Hematopoietic multipotent progenitor cell treated with erythropoietin and hydrocortisone succinate and interleukin-3 and kit ligand, for 4 days (in vitro differentiated cells): ENCODE measurements around the gene EML1.

Experiments
- DNase-seq: peaks from one replicate; pipeline ENCODE4 v3.0.0-alpha.2; 2015

Gene EML1

GRCh38 chr14:99876406-99876805, 83.2 kb downstream of the EML1 start:
- no peak for DNase-seq

GRCh38 chr14:99878563-99878962, 85.3 kb downstream of the EML1 start:
- DNase-seq, result no peak

GRCh38 chr14:99879401-99880295, 86.4 kb downstream of the EML1 start:
- no peak for DNase-seq

- DNase-seq, result no peak
Measured at GRCh38 chr14:99880651-99881420, 87.6 kb downstream of the EML1 start.

- no peak for DNase-seq
Measured at GRCh38 chr14:99883866-99884650, 90.8 kb downstream of the EML1 start.

- DNase-seq, result peak; percentile 81
Measured at GRCh38 chr14:99884834-99885648, 91.8 kb downstream of the EML1 start.

GRCh38 chr14:99885649-99885958, 92.4 kb downstream of the EML1 start:
- no peak for DNase-seq

- no peak for DNase-seq
Measured at GRCh38 chr14:99887407-99887806, 94.2 kb downstream of the EML1 start.

GRCh38 chr14:99888149-99888548, 94.9 kb downstream of the EML1 start:
- DNase-seq, result no peak

- no peak for DNase-seq
Measured at GRCh38 chr14:99889268-99889667, 96.1 kb downstream of the EML1 start.

- DNase-seq, result no peak
Measured at GRCh38 chr14:99891266-99891665, 98.1 kb downstream of the EML1 start.

GRCh38 chr14:99891900-99892299, 98.7 kb downstream of the EML1 start:
- DNase-seq, result no peak

GRCh38 chr14:99892406-99892805, 99.2 kb downstream of the EML1 start:
- DNase-seq, result no peak

- no peak for DNase-seq
Measured at GRCh38 chr14:99896361-99896760, 103.1 kb downstream of the EML1 start.

GRCh38 chr14:99899578-99900178, 106.5 kb downstream of the EML1 start:
- DNase-seq, result peak; percentile 47

- no peak for DNase-seq
Measured at GRCh38 chr14:99902925-99903324, 109.7 kb downstream of the EML1 start.

GRCh38 chr14:99904506-99904905, 111.3 kb downstream of the EML1 start:
- DNase-seq, result no peak

- no peak for DNase-seq
Measured at GRCh38 chr14:99905121-99905520, 111.9 kb downstream of the EML1 start.

GRCh38 chr14:99907761-99908652, 114.8 kb downstream of the EML1 start:
- DNase-seq, result no peak

- no peak for DNase-seq
Measured at GRCh38 chr14:99908653-99909250, 115.5 kb downstream of the EML1 start.
